A673 (cell line): ENCODE measurements around the gene COPA.

Source experiments
- EZH2 ChIP-seq: fragments of 200-600 bp; sonication (generic); IDR thresholded peaks from 2 replicates; pipeline ENCODE4 v1.6.1; 2017; ENCODE audit warnings: borderline replicate concordance, low read depth, mild to moderate bottlenecking, mixed read lengths, antibody characterized with exemption, low read length; ENCODE audit not compliant: poor library complexity, severe bottlenecking
- TF ChIP-seq, protein P1 (sequence below): fragments of 300-800, 200-600 bp; sonication (generic); conservative IDR thresholded peaks from 2 replicates; pipeline ENCODE4 v1.5.1; 2017; ENCODE audit warnings: low read depth, mild to moderate bottlenecking, antibody characterized with exemption, low read length, moderate library complexity, mixed read lengths

DNA sequence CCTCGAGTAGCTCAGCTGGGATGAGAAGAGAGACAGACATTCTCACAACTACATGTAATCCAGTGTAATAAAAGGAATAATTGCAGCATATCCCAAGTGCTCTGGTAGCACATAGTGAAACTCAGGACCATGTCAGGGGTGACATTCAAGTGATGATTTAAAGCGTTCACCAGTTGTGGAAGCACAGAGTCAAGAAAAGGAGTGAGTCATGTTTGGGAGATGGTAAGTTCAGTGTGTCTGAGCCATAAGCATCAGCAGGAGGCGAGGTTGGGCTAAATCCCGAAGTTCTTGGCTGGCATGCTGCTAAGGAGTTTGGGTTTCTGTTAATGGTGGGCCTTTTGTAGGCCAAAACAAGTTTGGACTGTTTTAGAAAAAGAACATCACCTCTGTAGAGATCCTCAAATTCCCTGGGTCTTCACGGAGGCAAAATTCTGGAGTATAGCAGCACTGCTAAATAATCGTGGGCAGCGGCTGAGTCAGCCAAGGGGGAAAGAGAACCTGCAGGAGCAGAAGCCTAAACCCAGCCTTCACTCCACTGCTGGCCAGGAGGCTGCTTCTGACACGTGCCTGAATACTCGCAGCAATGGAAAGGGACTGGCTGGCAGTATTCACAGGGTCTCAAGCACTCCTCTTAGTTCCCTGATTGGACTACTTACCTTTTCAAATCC is 16.6 kb upstream of the COPA start:
- TF ChIP-seq, protein P1, sequence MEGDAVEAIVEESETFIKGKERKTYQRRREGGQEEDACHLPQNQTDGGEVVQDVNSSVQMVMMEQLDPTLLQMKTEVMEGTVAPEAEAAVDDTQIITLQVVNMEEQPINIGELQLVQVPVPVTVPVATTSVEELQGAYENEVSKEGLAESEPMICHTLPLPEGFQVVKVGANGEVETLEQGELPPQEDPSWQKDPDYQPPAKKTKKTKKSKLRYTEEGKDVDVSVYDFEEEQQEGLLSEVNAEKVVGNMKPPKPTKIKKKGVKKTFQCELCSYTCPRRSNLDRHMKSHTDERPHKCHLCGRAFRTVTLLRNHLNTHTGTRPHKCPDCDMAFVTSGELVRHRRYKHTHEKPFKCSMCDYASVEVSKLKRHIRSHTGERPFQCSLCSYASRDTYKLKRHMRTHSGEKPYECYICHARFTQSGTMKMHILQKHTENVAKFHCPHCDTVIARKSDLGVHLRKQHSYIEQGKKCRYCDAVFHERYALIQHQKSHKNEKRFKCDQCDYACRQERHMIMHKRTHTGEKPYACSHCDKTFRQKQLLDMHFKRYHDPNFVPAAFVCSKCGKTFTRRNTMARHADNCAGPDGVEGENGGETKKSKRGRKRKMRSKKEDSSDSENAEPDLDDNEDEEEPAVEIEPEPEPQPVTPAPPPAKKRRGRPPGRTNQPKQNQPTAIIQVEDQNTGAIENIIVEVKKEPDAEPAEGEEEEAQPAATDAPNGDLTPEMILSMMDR = no peak
- TF ChIP-seq EZH2 = no peak
